Type B pancreatic cell (in vitro differentiated cells): ENCODE results near the gene DNPEP. TPM values are rescaled to one million over a fixed set of nuclear protein-coding genes. Genes with fewer than 3 reads are reported as not detected.
A peak's percentile ranks its signal among the peaks of the same experiment; 100 is the strongest.

Experiments
- DNase-seq: peaks from one replicate; pipeline ENCODE4 v3.0.0; 2021; ENCODE audit warnings: mixed read lengths; ENCODE audit not compliant: unreplicated experiment; ENCODE audit errors: extremely low spot score
- H3K27ac Mint-ChIP-seq: 2 replicates; pipeline ENCODE4 v1.8.0; 2021; ENCODE audit warnings: mild to moderate bottlenecking, mixed read lengths
- H3K27me3 Mint-ChIP-seq: 2 replicates; pipeline ENCODE4 v1.8.0; 2021; ENCODE audit warnings: mixed read lengths
- H3K36me3 Mint-ChIP-seq: 2 replicates; pipeline ENCODE4 v1.8.0; 2021; ENCODE audit warnings: mixed read lengths
- H3K4me1 Mint-ChIP-seq: one replicate; pipeline ENCODE4 v1.8.0; 2021; ENCODE audit warnings: mixed read lengths; ENCODE audit not compliant: unreplicated experiment
- H3K4me3 Mint-ChIP-seq: 2 replicates; pipeline ENCODE4 v1.8.0; 2021; ENCODE audit warnings: mild to moderate bottlenecking, mixed read lengths
- H3K9me3 Mint-ChIP-seq: 2 replicates; pipeline ENCODE4 v1.8.0; 2021; ENCODE audit warnings: mixed read lengths
- CTCF ChIP-seq: fragments of 200-600 bp; sonication (generic); conservative IDR thresholded peaks from 2 replicates; pipeline ENCODE4 v1.5.0; 2021; ENCODE audit warnings: antibody characterized with exemption, mild to moderate bottlenecking
- total RNA-seq: library from RNA; stranded (reverse); gene quantifications from 2 replicates; pipeline ENCODE4 v1.2.1, GENCODE V29; 2021; ENCODE audit warnings: low replicate concordance

Gene DNPEP
- total RNA-seq, 1 donor from 2014 or later: 54.1 TPM

GRCh38 chr2:219332542-219332941 is 55.2 kb downstream of the DNPEP start, which contains the start of gene RESP18:
TSS of gene RESP18 (minus strand) at chr2:219332744.
- H3K4me1 Mint-ChIP-seq: no peaks in the 10 kb centered on the region
- no peak within 1 kb of the TSS for H3K4me3 Mint-ChIP-seq
- DNase-seq: no peak
- TF ChIP-seq CTCF: no peak
- H3K9me3 Mint-ChIP-seq: peaks cover 5% of the 10 kb centered on the region
- no peak within 1 kb of the TSS for H3K27ac Mint-ChIP-seq
- no peaks in the 10 kb centered on the region for H3K36me3 Mint-ChIP-seq
- H3K27me3 Mint-ChIP-seq: peaks cover 94% of the 10 kb centered on the region

GRCh38 chr2:219331560-219332213 is 56.0 kb downstream of the DNPEP start:
- Mint-ChIP-seq H3K4me1 (no peaks in the 10 kb centered on the region), H3K36me3 (no peaks in the 10 kb centered on the region), H3K9me3 (peaks cover 5% of the 10 kb centered on the region), H3K27me3 (peaks cover 96% of the 10 kb centered on the region), H3K4me3 (no peak overlapping the region), H3K27ac (no peak overlapping the region)
- no peak for TF ChIP-seq CTCF
- DNase-seq: peak; percentile 80

- Mint-ChIP-seq H3K9me3 (no peaks in the 10 kb centered on the region), H3K36me3 (no peaks in the 10 kb centered on the region), H3K4me3 (no peak overlapping the region), H3K27ac (no peak overlapping the region), H3K27me3 (peaks cover 88% of the 10 kb centered on the region), H3K4me1 (no peaks in the 10 kb centered on the region)
- DNase-seq: no peak
- no peak for TF ChIP-seq CTCF
These were observed 60.0 kb downstream of the DNPEP start for GRCh38 chr2:219327719-219328118.

GRCh38 chr2:219325657-219326315 is 61.9 kb downstream of the DNPEP start:
- Mint-ChIP-seq H3K4me1 (no peaks in the 10 kb centered on the region), H3K4me3 (no peak overlapping the region), H3K27me3 (peaks cover 83% of the 10 kb centered on the region), H3K27ac (no peak overlapping the region), H3K9me3 (no peaks in the 10 kb centered on the region), H3K36me3 (no peaks in the 10 kb centered on the region)
- DNase-seq: no peak
- no peak for TF ChIP-seq CTCF

GRCh38 chr2:219325136-219325535 is 62.6 kb downstream of the DNPEP start:
- H3K9me3 Mint-ChIP-seq: no peaks in the 10 kb centered on the region
- no peaks in the 10 kb centered on the region for H3K4me1 Mint-ChIP-seq
- no peak for TF ChIP-seq CTCF
- no peak overlapping the region for H3K27ac Mint-ChIP-seq
- peaks cover 76% of the 10 kb centered on the region for H3K27me3 Mint-ChIP-seq
- no peaks in the 10 kb centered on the region for H3K36me3 Mint-ChIP-seq
- no peak overlapping the region for H3K4me3 Mint-ChIP-seq
- no peak for DNase-seq
